Esophagus (tissue), 2 donors: Measurements from ENCODE around the gene DAND5. TPM values are rescaled to one million over a fixed set of nuclear protein-coding genes. Genes with fewer than 3 reads are reported as not detected.

Experiments
- H3K27ac ChIP-seq, 2 donors: one replicate each; pipeline ENCODE4 v1.5.1; 2013; ENCODE audit warnings: low read depth in 2 of 2, mild to moderate bottlenecking in 2 of 2, inconsistent platforms in 1 of 2, low read length in 1 of 2, moderate library complexity in 1 of 2
- H3K27me3 ChIP-seq, 2 donors: one replicate each; pipeline ENCODE4 v1.6.1; 2013; ENCODE audit warnings: low read length in 2 of 2, control low read depth in 1 of 2, mild to moderate bottlenecking in 1 of 2; ENCODE audit not compliant: insufficient read depth in 2 of 2, control insufficient read depth in 1 of 2
- H3K36me3 ChIP-seq, 2 donors: one replicate each; pipeline ENCODE4 v1.6.1; 2013; ENCODE audit warnings: low read length in 1 of 2; ENCODE audit not compliant: control insufficient read depth in 2 of 2, insufficient read depth in 2 of 2
- H3K4me1 ChIP-seq, 2 donors: one replicate each; pipeline ENCODE4 v1.6.1; 2013; ENCODE audit warnings: low read length in 1 of 2; ENCODE audit not compliant: control insufficient read depth in 2 of 2, insufficient read depth in 2 of 2
- H3K4me3 ChIP-seq, 2 donors: one replicate each; pipeline ENCODE4 v1.5.1; 2013; ENCODE audit warnings: low read length in 2 of 2, mild to moderate bottlenecking in 2 of 2, low read depth in 1 of 2, moderate library complexity in 1 of 2
- H3K9me3 ChIP-seq, 2 donors: one replicate each; pipeline ENCODE4 v1.6.1; 2013; ENCODE audit warnings: mild to moderate bottlenecking in 2 of 2, low read depth in 1 of 2, low read length in 1 of 2, moderate library complexity in 1 of 2; ENCODE audit not compliant: control insufficient read depth in 2 of 2, insufficient read depth in 1 of 2
- WGBS, 2 donors: extraction: QIAGEN DNeasy Blood & Tissue Kit; methylation state at CpG; one replicate each; pipeline ENCODE4 v1.1.7; 2013; 5-methylcytosine and 5-hydroxymethylcytosine counted together
- polyA plus RNA-seq, 2 donors: library from polyadenylated mRNA; stranded (reverse); fragments of 200-250 nt; gene quantifications; one replicate each; pipeline ENCODE4 v1.2.3, GENCODE V29; 2013
- donor health status: healthy with polysubstance abuse.
- donor health status: Bipolar disorder and iron deficiency.

DAND5 gene
- polyA plus RNA-seq, 2 donors = not detected

GRCh38 chr19:13012690-13013608 lies 43.6 kb downstream of the DAND5 start:
- Histone ChIP-seq H3K36me3 (no peaks in the 10 kb centered on the region), H3K27ac (peak overlapping the region; percentile 89 to 94), H3K4me3 (peak overlapping the region; percentile 43 to 46), H3K27me3 (no peaks in the 10 kb centered on the region), H3K9me3 (no peaks in the 10 kb centered on the region), H3K4me1 (peaks cover 21 to 43% of the 10 kb centered on the region in 2 donors)
- 9 to 18% methylated on average over 52 of the region's 52 CpGs for WGBS, 2 donors

GRCh38 chr19:13013649-13014048 lies 44.3 kb downstream of the DAND5 start:
- Histone ChIP-seq H3K36me3 (no peaks in the 10 kb centered on the region), H3K27ac (peak overlapping the region; percentile 89 to 94), H3K9me3 (no peaks in the 10 kb centered on the region), H3K4me3 (peak overlapping the region in 1 of 2 donors; percentile 46), H3K27me3 (no peaks in the 10 kb centered on the region), H3K4me1 (peaks cover 19 to 37% of the 10 kb centered on the region in 2 donors)
- WGBS, 2 donors = 19 to 33% methylated on average over 20 of the region's 20 CpGs

GRCh38 chr19:13014101-13014920 lies 44.9 kb downstream of the DAND5 start:
- Histone ChIP-seq H3K27ac (peak overlapping the region; percentile 89 to 94), H3K36me3 (no peaks in the 10 kb centered on the region), H3K4me1 (peaks cover 19 to 32% of the 10 kb centered on the region in 2 donors), H3K9me3 (no peaks in the 10 kb centered on the region), H3K27me3 (no peaks in the 10 kb centered on the region), H3K4me3 (peak overlapping the region in 1 of 2 donors; percentile 46)
- 27 to 39% methylated on average over 35 of the region's 35 CpGs for WGBS, 2 donors

DNA sequence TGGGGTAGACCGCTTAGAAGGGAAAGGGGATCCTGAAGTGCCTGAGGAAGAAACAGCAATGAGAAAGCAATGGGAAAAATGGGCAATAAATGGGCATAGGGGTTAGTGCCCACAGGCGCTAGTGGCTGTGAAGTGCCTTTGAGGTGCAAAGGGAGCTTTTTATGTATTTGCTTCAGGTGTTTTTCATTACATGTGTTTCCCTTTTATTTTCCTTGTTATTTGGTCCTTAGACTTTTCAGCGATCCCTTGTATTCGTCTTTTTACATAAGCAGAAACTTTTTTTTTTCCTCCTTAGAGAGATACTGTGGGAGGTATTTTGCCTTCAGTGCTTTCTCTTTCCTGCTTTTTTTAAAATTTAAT lies 45.5 kb downstream of the DAND5 start:
- H3K4me3 ChIP-seq = peak overlapping the region in 1 of 2 donors; percentile 46
- no peaks in the 10 kb centered on the region for H3K27me3 ChIP-seq
- 44 to 62% methylated on average over 4 of the region's 4 CpGs for WGBS, 2 donors
- peak overlapping the region; percentile 89 to 94 for H3K27ac ChIP-seq
- H3K4me1 ChIP-seq = peaks cover 19 to 28% of the 10 kb centered on the region in 2 donors
- H3K36me3 ChIP-seq = no peaks in the 10 kb centered on the region
- H3K9me3 ChIP-seq = no peaks in the 10 kb centered on the region

GRCh38 chr19:13015361-13016223 lies 46.2 kb downstream of the DAND5 start:
- peaks cover 21 to 27% of the 10 kb centered on the region in 2 donors for H3K4me1 ChIP-seq
- peak overlapping the region; percentile 89 to 93 for H3K27ac ChIP-seq
- H3K27me3 ChIP-seq = no peaks in the 10 kb centered on the region
- H3K36me3 ChIP-seq = no peaks in the 10 kb centered on the region
- no peaks in the 10 kb centered on the region for H3K9me3 ChIP-seq
- WGBS, 2 donors = 40 to 55% methylated on average over 12 of the region's 12 CpGs
- H3K4me3 ChIP-seq = peak overlapping the region in 1 of 2 donors; percentile 41

DNA sequence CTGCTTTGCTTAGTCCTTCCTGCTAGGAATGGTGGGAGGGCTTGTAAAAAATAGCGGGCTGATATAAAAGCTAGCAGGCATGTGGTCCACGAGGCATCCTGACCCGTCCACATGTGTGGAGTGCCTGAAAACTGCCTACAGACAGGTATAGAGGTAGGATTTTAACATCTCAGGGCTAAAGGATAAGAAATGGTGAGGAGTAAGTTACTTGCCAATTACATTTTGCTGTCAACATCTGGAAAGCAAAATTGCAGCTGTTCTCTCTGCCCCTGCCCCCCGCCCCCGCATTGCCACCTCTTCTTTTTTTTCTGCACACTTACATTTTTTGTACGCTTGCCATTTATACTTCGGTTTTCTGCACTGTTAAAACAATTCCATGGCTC lies 46.9 kb downstream of the DAND5 start:
- Histone ChIP-seq H3K27me3 (no peaks in the 10 kb centered on the region), H3K36me3 (no peaks in the 10 kb centered on the region), H3K4me1 (peaks cover 22 to 29% of the 10 kb centered on the region in 2 donors), H3K9me3 (no peaks in the 10 kb centered on the region), H3K4me3 (peak overlapping the region in 1 of 2 donors; percentile 41), H3K27ac (peak overlapping the region; percentile 89 to 93)
- WGBS, 2 donors = 36 to 55% methylated on average over 7 of the region's 7 CpGs

- Histone ChIP-seq H3K9me3 (no peaks in the 10 kb centered on the region), H3K27me3 (no peaks in the 10 kb centered on the region), H3K27ac (peak overlapping the region; percentile 89 to 93), H3K4me1 (peaks cover 18 to 30% of the 10 kb centered on the region in 2 donors), H3K4me3 (peak overlapping the region; percentile 8 to 41), H3K36me3 (no peaks in the 10 kb centered on the region)
- WGBS, 2 donors = 34 to 62% methylated on average over 22 of the region's 22 CpGs
Observed at GRCh38 chr19:13016628-13017305, 47.4 kb downstream of the DAND5 start.

- Histone ChIP-seq H3K4me3 (peak overlapping the region in 1 of 2 donors; percentile 41), H3K27ac (peak overlapping the region; percentile 89 to 93), H3K36me3 (no peaks in the 10 kb centered on the region), H3K27me3 (no peaks in the 10 kb centered on the region), H3K4me1 (peaks cover 17 to 25% of the 10 kb centered on the region in 2 donors), H3K9me3 (no peaks in the 10 kb centered on the region)
- 35 to 50% methylated on average over 14 of the region's 14 CpGs for WGBS, 2 donors
Observed at GRCh38 chr19:13017306-13018034, 48.1 kb downstream of the DAND5 start.
